HFF-Myc (cell line): ENCODE data around the gene ELAVL1.

Experiments used
- DNase-seq: peaks from one replicate; pipeline ENCODE4 v3.0.0-alpha.2; 2011; ENCODE audit warnings: low read depth; ENCODE audit errors: extremely low read depth
- H3K4me3 ChIP-seq: replicated peaks from 2 replicates; pipeline ENCODE4 v1.5.1; 2011; ENCODE audit warnings: low read depth, mild to moderate bottlenecking, control low read depth, low read length
- TF ChIP-seq, protein P1 (sequence below): IDR thresholded peaks from 2 replicates; pipeline ENCODE4 v1.5.1; 2012; ENCODE audit warnings: mild to moderate bottlenecking, low read depth, low read length, control low read depth; ENCODE audit errors: missing control alignments

Gene ELAVL1

DNA sequence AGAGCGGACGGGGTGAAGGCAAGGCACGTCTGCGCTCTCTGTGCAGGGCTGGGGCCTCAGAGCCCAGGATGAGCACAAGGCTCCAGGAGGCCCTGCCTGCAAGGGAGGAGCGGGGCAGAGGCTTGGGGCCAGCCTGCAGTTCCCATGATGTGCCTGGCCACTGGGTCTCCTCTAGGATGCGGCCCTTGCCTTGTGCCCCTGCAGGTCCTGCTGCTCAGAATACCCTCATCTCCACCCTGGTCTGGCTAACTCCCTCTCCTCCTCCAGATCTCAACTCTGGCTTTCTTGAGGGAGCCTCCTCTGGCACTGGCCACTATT is 27.8 kb downstream of the ELAVL1 start:
- TF ChIP-seq, protein P1, sequence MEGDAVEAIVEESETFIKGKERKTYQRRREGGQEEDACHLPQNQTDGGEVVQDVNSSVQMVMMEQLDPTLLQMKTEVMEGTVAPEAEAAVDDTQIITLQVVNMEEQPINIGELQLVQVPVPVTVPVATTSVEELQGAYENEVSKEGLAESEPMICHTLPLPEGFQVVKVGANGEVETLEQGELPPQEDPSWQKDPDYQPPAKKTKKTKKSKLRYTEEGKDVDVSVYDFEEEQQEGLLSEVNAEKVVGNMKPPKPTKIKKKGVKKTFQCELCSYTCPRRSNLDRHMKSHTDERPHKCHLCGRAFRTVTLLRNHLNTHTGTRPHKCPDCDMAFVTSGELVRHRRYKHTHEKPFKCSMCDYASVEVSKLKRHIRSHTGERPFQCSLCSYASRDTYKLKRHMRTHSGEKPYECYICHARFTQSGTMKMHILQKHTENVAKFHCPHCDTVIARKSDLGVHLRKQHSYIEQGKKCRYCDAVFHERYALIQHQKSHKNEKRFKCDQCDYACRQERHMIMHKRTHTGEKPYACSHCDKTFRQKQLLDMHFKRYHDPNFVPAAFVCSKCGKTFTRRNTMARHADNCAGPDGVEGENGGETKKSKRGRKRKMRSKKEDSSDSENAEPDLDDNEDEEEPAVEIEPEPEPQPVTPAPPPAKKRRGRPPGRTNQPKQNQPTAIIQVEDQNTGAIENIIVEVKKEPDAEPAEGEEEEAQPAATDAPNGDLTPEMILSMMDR: no peak

DNA sequence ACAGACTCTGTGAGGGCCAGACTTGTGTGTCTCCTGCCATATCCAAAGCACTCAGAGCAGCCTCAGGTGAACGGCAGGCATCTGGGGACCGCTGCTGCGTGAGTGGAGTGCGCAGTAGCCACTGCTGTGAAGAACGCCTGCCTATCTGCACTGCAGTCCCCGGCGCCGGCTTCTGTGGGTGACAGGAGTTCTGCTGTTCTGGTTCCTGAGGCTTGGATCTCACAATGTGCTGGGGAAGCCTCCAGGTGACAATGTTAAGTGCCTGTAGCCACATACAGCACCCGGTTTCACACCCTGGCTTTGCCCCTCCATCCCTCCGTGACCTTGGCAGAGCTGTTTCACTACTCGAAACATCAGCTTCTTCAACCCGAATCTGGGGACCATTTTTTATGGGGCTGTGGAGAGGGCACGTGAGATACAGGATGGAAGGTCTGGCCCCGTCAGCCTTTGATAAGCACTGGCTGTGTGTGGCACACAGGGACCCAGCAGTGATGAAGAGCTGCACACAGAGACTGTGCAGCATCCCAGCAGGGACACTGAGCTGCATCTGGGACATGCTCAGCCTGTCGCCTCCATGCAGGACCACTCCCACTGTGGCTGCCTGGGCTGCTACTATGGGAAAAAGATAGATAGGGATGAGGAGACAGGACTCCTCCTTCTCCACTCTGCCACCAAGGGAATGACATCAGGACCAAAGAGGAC is 28.3 kb downstream of the ELAVL1 start:
- TF ChIP-seq, protein P1: no peak
- DNase-seq: no peak
- H3K4me3 ChIP-seq: no peak overlapping the region

More for the DNA sequence above, 27.8 kb downstream of the ELAVL1 start:
- no peak for DNase-seq
- no peak overlapping the region for H3K4me3 ChIP-seq

DNA sequence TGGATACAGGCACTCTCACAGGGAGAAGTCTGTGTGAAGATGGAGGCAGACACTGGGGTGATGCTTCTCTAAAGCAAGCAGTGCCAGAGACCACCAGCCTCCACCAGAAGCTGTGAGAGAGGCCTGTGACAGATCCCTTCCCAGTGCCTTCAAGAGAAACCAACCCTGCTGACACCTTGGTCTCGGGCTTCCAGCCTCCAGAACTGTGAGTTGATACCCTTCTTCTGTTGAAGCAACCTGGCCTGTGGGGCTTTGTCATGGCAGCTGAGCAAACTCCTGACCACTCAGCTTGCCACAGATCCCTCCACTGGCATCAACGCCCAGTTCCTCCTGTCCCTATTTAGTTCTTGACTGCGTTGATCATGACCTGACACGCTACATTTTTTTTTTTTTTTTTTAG is 29.0 kb downstream of the ELAVL1 start:
- H3K4me3 ChIP-seq: no peak overlapping the region
- TF ChIP-seq, protein P1: no peak
- DNase-seq: no peak

DNA sequence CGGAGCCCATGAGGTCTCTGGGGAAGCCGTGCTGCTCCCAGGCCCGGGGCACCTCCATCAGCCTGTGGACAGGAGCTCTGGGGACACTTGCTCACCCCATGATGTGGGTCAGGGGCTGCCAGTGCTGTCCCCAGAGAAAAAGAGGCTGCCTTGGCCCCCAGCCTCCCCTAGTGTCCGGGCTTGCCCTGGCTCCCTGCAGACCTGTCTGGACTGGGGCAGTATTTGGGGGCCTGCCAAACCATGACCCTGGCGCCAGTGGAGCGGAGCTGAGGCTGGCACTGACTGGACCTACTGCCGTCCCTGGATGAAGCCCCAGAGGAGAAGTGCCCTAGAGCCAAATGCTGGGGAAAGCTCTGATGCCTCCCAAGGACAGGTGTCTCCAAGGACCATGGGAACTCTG is 30.4 kb downstream of the ELAVL1 start:
- H3K4me3 ChIP-seq: no peak overlapping the region
- no peak for DNase-seq
- TF ChIP-seq, protein P1: no peak

DNA sequence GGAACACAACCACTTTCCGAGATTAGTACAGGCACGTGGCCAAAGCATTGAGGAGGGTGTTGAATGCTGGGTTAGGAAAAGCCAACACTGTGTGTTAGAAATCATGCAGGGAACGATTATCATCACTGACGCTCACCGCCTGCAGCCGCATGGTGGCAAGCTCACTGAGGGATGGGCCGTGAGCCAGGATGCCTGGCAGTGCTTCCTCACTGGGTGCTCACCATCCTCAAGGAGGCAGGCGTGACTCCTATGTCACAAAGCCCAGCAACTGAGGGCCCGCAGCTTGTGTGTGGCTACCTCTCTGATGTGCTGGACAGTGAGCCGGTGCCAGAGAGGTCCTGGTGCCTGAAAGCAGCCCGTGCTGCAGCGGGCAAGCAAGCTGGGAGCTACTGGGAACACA is 31.6 kb downstream of the ELAVL1 start:
- DNase-seq: no peak
- H3K4me3 ChIP-seq: no peak overlapping the region
- TF ChIP-seq, protein P1: no peak

DNA sequence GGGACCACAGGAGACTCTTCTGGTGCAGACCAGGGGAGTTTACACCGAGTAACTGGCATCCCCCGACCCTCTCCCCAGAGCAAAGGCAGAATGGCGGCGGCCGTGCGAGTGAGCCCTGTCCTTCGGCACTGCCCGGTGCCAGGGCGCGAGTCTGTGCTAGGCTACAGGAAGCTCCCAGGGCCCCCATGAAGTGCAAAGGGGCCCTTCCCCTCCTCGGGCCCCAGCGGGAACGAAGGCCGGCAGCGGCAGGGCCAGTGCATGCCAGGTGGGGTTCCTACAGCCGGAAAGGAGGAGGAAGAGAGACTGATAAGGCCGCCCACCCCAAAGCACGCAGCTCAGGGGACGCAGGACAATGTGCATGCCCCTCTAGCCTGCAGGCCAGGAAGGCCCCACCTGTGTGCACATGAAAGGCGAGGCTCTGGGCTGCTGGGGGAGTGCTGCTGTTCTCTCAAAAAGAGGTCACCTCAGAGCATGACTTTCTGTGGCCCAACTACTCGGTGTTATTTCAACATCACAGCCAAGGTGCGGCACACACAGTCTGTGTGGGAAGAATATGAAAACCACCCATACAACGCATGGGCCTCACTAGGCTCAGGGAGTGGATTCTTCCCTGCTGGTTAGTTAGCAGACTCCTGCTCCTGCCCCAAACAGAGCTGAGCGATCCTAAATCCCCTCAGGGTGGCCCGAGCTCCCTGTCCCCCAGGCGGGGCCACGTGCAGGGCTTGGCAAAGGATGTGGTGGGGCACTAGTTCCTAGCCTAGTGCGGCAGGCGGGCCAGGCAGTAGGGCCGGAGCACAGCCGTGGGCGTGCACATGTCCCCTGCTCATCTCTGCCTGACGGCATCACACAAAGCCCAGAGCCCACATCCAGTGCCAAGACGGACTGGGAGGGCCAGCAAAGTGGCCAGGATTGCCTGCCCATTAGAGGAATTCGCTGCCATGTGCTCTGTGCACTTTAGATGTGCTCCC is 33.6 kb downstream of the ELAVL1 start:
- no peak overlapping the region for H3K4me3 ChIP-seq
- TF ChIP-seq, protein P1: no peak
- DNase-seq: no peak
